GM18508 (cell line): ENCODE results near the gene GALNT9.

Experiments used
- ATAC-seq: cut with Tn5 transposase; IDR thresholded peaks from one replicate; pipeline ENCODE4 v1.9.1; 2021; ENCODE audit warnings: moderate number of reproducible peaks; ENCODE audit not compliant: insufficient read depth, unreplicated experiment

The GALNT9 gene

GRCh38 chr12:132191715-132192553 lies 137.5 kb downstream of the GALNT9 start:
- no peak for ATAC-seq

- ATAC-seq = no peak
Measured at GRCh38 chr12:132190834-132191500, 138.4 kb downstream of the GALNT9 start.

- ATAC-seq = no peak
Measured at GRCh38 chr12:132190012-132190755, 139.2 kb downstream of the GALNT9 start.

GRCh38 chr12:132189378-132190011 lies 139.9 kb downstream of the GALNT9 start:
- peak; percentile 71 for ATAC-seq

GRCh38 chr12:132188916-132189325 lies 140.5 kb downstream of the GALNT9 start:
- ATAC-seq = no peak

- ATAC-seq = no peak
Measured at GRCh38 chr12:132188451-132188901, 140.9 kb downstream of the GALNT9 start.

GRCh38 chr12:132187646-132188450 lies 141.5 kb downstream of the GALNT9 start:
- ATAC-seq = no peak

GRCh38 chr12:132186857-132187620 lies 142.3 kb downstream of the GALNT9 start:
- ATAC-seq = no peak

GRCh38 chr12:132186208-132186856 lies 143.1 kb downstream of the GALNT9 start:
- no peak for ATAC-seq

GRCh38 chr12:132185705-132186104 lies 143.7 kb downstream of the GALNT9 start:
- ATAC-seq = no peak

GRCh38 chr12:132182711-132183365 lies 146.6 kb downstream of the GALNT9 start:
- ATAC-seq = no peak

GRCh38 chr12:132182206-132182710 lies 147.1 kb downstream of the GALNT9 start:
- no peak for ATAC-seq

- ATAC-seq = no peak
Measured at GRCh38 chr12:132181570-132182200, 147.7 kb downstream of the GALNT9 start.

- ATAC-seq = no peak
Measured at GRCh38 chr12:132180648-132181546, 148.5 kb downstream of the GALNT9 start.

- no peak for ATAC-seq
Measured at GRCh38 chr12:132179431-132180362, 149.7 kb downstream of the GALNT9 start.
